Embryonic facial prominence (tissue), 1 donor: ENCODE results near the gene MMEL1.

Experiments used
- DNase-seq: peaks from one replicate; pipeline ENCODE4 v3.0.0-alpha.2; 2016; ENCODE audit errors: extremely low spot score

Gene MMEL1

DNA sequence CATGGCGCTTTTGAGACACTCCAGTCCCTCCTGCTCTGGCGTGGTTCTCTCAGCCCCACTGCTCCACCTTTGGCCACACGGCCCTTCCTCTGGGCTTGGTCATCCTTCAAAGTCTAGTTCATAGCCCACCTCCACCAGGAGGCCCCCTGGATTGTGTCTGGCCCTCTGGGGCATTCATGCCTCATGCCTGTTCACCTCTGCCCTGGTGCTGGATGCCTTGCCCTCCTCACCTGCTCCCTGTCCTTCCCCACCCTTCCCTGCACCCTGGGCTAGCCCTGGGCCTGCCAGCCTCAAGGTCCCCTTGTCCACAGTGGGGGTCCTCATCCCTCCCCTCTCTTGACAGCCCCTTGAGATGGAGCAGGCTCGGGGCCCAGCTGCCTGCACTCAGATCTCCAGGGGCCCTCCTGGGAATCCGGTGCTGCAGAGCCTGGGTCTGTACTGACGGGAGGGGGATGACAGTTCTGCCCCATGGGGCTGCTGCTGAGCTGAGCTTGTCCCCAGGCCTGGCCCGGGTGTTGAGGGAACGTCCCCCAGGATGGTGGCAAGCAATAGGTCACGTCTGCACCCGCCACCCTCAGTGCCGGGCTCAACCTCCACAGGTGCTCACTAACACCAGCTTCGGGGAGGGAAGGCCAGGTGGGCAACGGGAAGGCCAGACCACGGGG lies 27.8 kb downstream of the MMEL1 start:
- no peak for DNase-seq

GRCh38 chr1:2604156-2604843 lies 28.5 kb downstream of the MMEL1 start:
- no peak for DNase-seq

DNA sequence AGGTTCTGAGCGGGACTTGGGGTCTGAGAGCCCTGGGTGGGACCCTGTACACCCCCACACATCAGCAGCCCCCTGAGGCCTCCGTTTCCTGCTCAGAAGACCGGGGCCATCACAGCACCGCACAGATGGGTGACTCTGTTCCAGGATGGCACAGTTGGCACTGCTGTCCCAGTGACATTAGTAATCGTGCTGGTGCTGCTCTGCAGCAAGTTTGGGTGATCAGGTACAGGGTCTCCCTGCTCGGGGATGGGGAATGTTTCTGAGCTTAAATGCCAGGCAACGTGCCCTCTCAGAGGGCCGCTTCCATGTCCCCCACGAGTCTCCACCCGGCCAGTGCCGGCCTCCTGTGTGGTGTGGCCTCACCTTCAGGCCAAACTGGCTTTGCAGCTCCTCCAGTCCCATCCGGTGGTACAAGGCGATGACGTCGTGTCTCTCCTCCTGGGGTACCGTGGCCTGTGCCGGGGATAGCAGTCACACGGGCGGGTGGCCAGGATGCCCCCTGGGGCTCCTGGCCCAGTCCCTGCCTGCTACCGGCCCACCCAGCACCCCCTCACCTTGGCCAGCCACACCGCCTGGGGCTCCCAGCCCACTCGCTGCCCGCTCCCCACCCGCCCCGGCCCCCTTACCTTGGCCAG lies 29.2 kb downstream of the MMEL1 start:
- DNase-seq: no peak

DNA sequence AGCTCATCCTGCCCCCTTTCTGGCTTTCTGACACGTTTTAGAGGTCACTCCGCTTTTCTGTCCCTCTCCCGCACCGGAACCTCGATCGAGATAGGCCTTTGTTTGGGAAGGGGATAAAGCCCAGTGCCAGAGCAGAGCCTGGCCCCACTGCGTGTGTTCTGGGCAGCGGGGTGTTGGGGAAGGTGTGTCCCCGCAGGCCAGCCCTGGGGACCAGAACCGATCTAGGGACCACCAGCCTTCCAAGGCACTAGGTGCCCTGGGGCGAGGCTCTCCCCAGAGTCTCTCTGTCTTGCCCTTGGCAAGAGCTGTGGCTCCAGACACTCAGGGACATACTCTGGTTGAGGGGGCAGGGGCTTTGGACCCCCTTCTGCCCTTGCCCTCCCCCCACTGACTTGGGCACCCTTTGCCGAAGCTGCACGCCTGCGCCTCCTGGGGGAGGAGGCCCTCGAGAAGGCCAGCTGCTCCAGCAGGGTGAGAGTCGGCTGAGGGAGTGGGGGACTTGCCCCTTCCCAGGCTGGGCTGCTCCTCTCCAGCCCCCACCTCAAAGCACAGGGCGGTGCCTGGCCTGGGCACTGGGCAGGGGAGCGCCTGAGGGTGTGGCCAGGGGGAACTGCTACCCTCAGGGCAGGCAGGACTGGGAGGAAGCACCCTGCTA lies 29.8 kb downstream of the MMEL1 start:
- no peak for DNase-seq

GRCh38 chr1:2602311-2602835 lies 30.4 kb downstream of the MMEL1 start:
- DNase-seq: no peak

DNA sequence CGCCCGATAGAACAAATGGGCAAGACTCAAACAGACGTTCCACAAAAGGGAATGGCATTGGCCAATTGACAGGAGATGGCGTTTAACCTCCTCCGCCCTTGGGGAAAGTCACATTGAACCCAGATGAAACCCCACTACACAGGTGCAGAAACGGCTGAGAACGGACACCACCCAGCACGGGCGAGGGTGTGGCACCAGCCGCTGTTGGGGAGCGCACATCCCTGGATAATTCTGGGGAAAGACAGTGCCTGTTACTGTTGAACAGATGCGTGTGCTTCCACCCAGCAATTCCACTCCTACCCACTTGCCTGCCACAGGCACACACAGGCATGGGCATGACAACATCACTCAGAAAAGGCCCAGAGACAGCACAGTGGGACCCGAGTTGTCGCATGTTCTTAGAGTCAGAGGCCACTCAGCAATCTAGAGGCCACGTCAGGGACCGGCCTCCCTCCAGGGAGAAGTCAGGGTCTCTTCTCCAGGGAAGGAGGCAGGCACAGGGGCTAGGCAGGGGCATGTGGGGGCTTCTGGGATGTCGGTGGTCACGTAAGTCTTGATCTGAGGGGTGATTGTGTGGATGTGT lies 31.0 kb downstream of the MMEL1 start:
- DNase-seq: no peak

GRCh38 chr1:2598329-2598931 lies 34.4 kb downstream of the MMEL1 start:
- DNase-seq: no peak

GRCh38 chr1:2597441-2598328 lies 35.1 kb downstream of the MMEL1 start:
- DNase-seq: no peak

GRCh38 chr1:2596530-2597333 lies 36.1 kb downstream of the MMEL1 start:
- DNase-seq: no peak

DNA sequence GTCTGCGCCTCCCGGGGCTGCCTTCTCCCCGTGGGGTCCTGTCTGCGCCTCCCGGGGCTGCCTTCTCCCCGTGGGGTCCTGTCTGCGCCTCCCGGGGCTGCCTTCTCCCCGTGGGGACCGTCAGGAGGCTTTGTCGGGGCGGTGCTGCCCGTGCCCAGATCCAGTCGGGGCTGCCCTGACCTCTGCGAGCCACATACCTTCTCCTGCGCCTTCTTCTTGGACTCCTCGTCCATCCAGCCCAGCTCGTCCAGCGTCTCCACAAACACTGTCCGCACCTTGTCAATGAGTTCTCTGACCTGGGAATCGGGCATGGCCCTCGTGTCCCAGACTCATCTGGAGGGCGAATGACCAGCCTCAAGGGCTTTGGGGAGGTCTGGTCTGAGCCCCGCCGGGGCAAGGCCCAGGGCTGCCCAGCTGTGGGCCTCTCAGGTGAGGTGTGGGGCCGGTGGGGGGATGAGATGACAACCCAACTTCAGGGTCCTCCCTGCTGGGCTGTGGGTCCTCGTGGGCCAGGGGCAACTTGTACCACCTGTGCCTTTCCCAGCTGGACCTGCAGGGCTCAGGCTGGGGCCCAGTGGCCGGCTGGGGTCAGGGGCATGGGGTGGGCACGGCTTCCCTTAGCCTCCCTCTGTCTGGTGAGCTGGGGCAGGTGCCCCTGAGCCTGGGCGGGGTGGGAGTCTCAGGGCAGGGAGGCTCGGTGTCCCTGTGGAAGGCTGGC lies 36.8 kb downstream of the MMEL1 start:
- DNase-seq: no peak

- DNase-seq: no peak
Measured at GRCh38 chr1:2595261-2595811, 37.5 kb downstream of the MMEL1 start.

GRCh38 chr1:2594641-2595131 lies 38.1 kb downstream of the MMEL1 start:
- no peak for DNase-seq

GRCh38 chr1:2594001-2594640 lies 38.7 kb downstream of the MMEL1 start:
- no peak for DNase-seq

DNA sequence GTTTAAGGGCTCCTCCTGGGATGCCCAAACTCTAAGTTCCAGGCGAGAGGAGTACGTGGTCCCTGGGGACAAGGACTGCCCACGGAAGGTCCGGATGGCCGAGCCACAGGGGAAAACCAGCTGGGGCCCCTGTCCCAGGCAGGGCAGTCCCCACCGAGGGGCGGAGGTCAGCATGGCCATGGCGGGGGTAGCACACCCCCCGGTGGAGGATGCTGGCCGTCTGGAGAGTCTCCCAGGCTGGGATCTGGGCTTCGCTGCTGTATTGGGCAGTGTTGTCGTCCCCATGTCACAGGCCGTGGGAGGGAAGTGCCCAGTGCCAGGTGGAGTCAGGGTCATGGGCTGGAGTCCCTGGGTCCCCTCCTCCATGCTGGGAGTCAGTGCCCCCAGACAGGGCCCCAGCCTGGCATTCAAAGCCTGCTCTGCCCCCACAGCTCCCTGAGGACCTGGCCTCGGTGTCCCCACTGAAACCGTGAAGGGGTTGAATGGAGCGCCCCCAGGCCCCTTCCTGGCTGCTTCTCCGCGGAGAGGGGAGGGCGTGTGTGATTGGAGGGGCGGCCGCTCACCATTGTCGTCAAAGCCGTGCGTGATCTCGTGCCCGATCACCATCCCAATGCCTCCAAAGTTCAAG lies 39.5 kb downstream of the MMEL1 start:
- no peak for DNase-seq

DNA sequence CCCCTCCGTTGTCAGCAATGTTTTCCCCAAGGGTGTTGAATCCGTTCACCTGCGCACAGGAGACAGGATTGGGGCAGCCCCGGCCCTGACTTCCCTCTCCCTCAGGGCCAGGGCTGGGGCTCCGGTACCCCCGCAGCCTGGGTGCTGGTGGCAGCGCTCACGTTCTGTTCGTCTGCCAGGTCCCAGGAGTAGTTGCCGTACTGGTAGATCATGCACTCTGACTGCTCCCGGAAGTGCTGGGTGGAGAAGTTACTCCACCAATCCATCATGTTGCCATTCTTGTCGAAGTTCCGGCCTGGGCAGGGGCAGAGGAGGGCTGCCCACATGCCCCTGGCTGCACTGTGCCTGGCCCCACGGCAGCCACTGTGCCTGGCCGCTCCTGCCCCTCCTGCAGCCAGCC lies 40.1 kb downstream of the MMEL1 start:
- no peak for DNase-seq

- no peak for DNase-seq
Measured at GRCh38 chr1:2591581-2592261, 41.1 kb downstream of the MMEL1 start.

DNA sequence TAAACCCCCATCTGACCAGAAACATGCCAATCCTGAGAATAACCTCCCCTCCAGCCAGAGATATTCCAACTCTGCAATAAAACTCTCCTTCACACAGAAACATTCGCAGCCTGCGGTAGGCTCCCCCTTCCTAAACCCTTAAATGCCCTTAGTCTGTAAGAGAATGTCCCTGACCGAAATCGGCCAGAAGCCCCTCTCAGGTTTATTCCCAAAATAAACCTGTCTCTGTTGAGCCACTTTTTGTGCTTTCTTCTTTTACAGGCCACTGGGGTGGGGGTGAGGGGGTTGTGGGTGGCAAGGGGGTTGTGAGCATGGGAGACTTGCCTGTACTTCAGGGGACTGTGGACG lies 41.6 kb downstream of the MMEL1 start:
- DNase-seq: no peak
